Sigmoid colon (tissue), 7 donors: ENCODE results near the gene AMFR. TPM values are rescaled to one million over a fixed set of nuclear protein-coding genes. Genes with fewer than 3 reads are reported as not detected.

Experiments used
- DNase-seq: peaks from one replicate; pipeline ENCODE4 v3.0.0-alpha.2; 2019
- H3K27ac ChIP-seq, 4 donors: fragments of 200-600 bp; sonication (generic); one replicate each; pipeline ENCODE4 v1.5.1; 2016 to 2019; ENCODE audit warnings: mild to moderate bottlenecking in 1 of 4
- H3K27me3 ChIP-seq, 3 donors: fragments of 200-600 bp; sonication (generic); one replicate each; pipeline ENCODE4 v1.5.1; 2019; ENCODE audit warnings: mild to moderate bottlenecking in 1 of 3
- H3K36me3 ChIP-seq, 4 donors: fragments of 200-600 bp; sonication (generic); one replicate each; pipeline ENCODE4 v1.5.1; 2016 to 2019
- H3K4me1 ChIP-seq, 4 donors: fragments of 200-600 bp; sonication (generic); one replicate each; pipeline ENCODE4 v1.5.1; 2017 to 2019
- H3K4me3 ChIP-seq, 4 donors: fragments of 200-600 bp; sonication (generic); one replicate each; pipeline ENCODE4 v1.5.1; 2017 to 2019; ENCODE audit warnings: mild to moderate bottlenecking in 2 of 4, moderate library complexity in 1 of 4
- H3K9me3 ChIP-seq, 4 donors: fragments of 200-600 bp in 3 of 4; sonication (generic) in 3 of 4; one replicate each; pipeline versions ENCODE4 v1.5.1 to v1.6.1; 2013 to 2019
- CTCF ChIP-seq, 4 experiments: fragments of 450-650 bp in 3 of 4; fragments of 200-600 bp in 1 of 4; IDR thresholded peaks; one replicate each; pipeline ENCODE4 v1.5.1; 2016 to 2019; ENCODE audit warnings: antibody characterized with exemption in 4 of 4, mild to moderate bottlenecking in 3 of 4, moderate library complexity in 2 of 4
- EP300 ChIP-seq, 4 donors: sonication (generic); formaldehyde crosslinking; IDR thresholded peaks; one replicate each; pipeline ENCODE4 v1.6.1; 2017; ENCODE audit warnings: antibody characterized with exemption in 4 of 4
- POLR2A ChIP-seq, 2 donors: fragments of 450-650 bp; IDR thresholded peaks; one replicate each; pipeline ENCODE4 v1.6.1; 2016; ENCODE audit warnings: antibody characterized with exemption in 2 of 2, mild to moderate bottlenecking in 2 of 2, moderate library complexity in 2 of 2
- POLR2AphosphoS5 ChIP-seq, 4 donors: sonication (generic); formaldehyde crosslinking; IDR thresholded peaks; one replicate each; pipeline ENCODE4 v1.6.1; 2017; ENCODE audit warnings: antibody characterized with exemption in 4 of 4
- WGBS, 2 donors: extraction: QIAGEN DNeasy Blood & Tissue Kit; methylation state at CpG; one replicate each; pipeline ENCODE4 v1.1.7; 2013; 5-methylcytosine and 5-hydroxymethylcytosine counted together
- intact Hi-C: fragments of 100-400 bp; cut with DNase I; formaldehyde crosslinking; loops from one replicate; pipeline ENCODE4 v1.15.1; 2023
- polyA plus RNA-seq, 3 donors: library from polyadenylated mRNA; stranded (reverse); fragments of 200-250 nt; gene quantifications; one replicate each; pipeline ENCODE4 v1.2.3, GENCODE V29; 2013
- total RNA-seq, 4 donors: library from RNA; depleted of rRNA; stranded (reverse); fragments of >200 nt; gene quantifications; one replicate each; pipeline ENCODE4 v1.1.0, GENCODE V29; 2016
- donor health status: healthy with polysubstance abuse.
- donor health status: Bipolar disorder and iron deficiency.
- donor health status: healthy.

AMFR gene
- total and polyA plus RNA-seq, 7 donors = 22.4 to 201 (median 111) TPM

GRCh38 chr16:56355786-56356275 lies 69.5 kb downstream of the AMFR start:
- H3K27me3 ChIP-seq = no peaks in the 10 kb centered on the region
- H3K9me3 ChIP-seq = no peaks in the 10 kb centered on the region
- H3K4me3 ChIP-seq = peak overlapping the region in 2 of 4 donors; percentile 46 to 52
- H3K4me1 ChIP-seq = peaks cover 0 to 21% (median 15%) of the 10 kb centered on the region in 4 donors
- WGBS, 2 donors = 72 to 78% methylated on average over 14 of the region's 14 CpGs
- peak; percentile 64 for DNase-seq
- TF ChIP-seq POLR2AphosphoS5 (IDR thresholded peaks at IDR 0.05) = no peak
- no peak for TF ChIP-seq CTCF (IDR thresholded peaks at IDR 0.05)
- no peak for TF ChIP-seq POLR2A (IDR thresholded peaks at IDR 0.05)
- TF ChIP-seq EP300 (IDR thresholded peaks at IDR 0.05) = no peak
- intact Hi-C loops = loop anchor here (2.0 kb wide), 1 partner anchor 411 kb away; no protein-coding TSS in a partner anchor
- H3K36me3 ChIP-seq = peaks cover 0 to 17% (median 0%) of the 10 kb centered on the region in 4 donors
- peak overlapping the region in 3 of 4 donors; percentile 68 to 75 (median 74) for H3K27ac ChIP-seq

- intact Hi-C loops = no loop called here
- Histone ChIP-seq H3K36me3 (peaks cover 0 to 12% (median 0%) of the 10 kb centered on the region in 4 donors), H3K9me3 (no peaks in the 10 kb centered on the region), H3K4me1 (peaks cover 0 to 21% (median 15%) of the 10 kb centered on the region in 4 donors), H3K27ac (peak overlapping the region in 1 of 4 donors; percentile 74), H3K4me3 (no peak overlapping the region), H3K27me3 (no peaks in the 10 kb centered on the region)
- TF ChIP-seq POLR2A (IDR thresholded peaks at IDR 0.05) (no peak), CTCF (IDR thresholded peaks at IDR 0.05) (no peak), POLR2AphosphoS5 (IDR thresholded peaks at IDR 0.05) (no peak), EP300 (IDR thresholded peaks at IDR 0.05) (no peak)
- WGBS, 2 donors = 94% methylated on average over 9 of the region's 9 CpGs
- peak; percentile 55 for DNase-seq
These were observed 70.1 kb downstream of the AMFR start for GRCh38 chr16:56355221-56355620.

- H3K27ac ChIP-seq = no peak overlapping the region
- H3K36me3 ChIP-seq = peaks cover 0 to 12% (median 0%) of the 10 kb centered on the region in 4 donors
- peak; percentile 59 for DNase-seq
- H3K9me3 ChIP-seq = no peaks in the 10 kb centered on the region
- H3K27me3 ChIP-seq = no peaks in the 10 kb centered on the region
- peaks cover 0 to 21% (median 15%) of the 10 kb centered on the region in 4 donors for H3K4me1 ChIP-seq
- TF ChIP-seq POLR2A (IDR thresholded peaks at IDR 0.05) (no peak), EP300 (IDR thresholded peaks at IDR 0.05) (no peak), POLR2AphosphoS5 (IDR thresholded peaks at IDR 0.05) (no peak), CTCF (IDR thresholded peaks at IDR 0.05) (no peak)
- intact Hi-C loops = no loop called here
- WGBS, 2 donors = 93% methylated on average over 17 of the region's 17 CpGs
- no peak overlapping the region for H3K4me3 ChIP-seq
These were observed 70.6 kb downstream of the AMFR start for GRCh38 chr16:56354746-56355145.

- no peaks in the 10 kb centered on the region for H3K27me3 ChIP-seq
- TF ChIP-seq POLR2A (IDR thresholded peaks at IDR 0.05) (no peak), EP300 (IDR thresholded peaks at IDR 0.05) (no peak), CTCF (IDR thresholded peaks at IDR 0.05) (no peak), POLR2AphosphoS5 (IDR thresholded peaks at IDR 0.05) (no peak)
- no peak overlapping the region for H3K27ac ChIP-seq
- 84 to 94% methylated on average over 7 of the region's 7 CpGs for WGBS, 2 donors
- peaks cover 0 to 21% (median 15%) of the 10 kb centered on the region in 4 donors for H3K4me1 ChIP-seq
- intact Hi-C loops = no loop called here
- peaks cover 0 to 17% (median 0%) of the 10 kb centered on the region in 4 donors for H3K36me3 ChIP-seq
- H3K9me3 ChIP-seq = no peaks in the 10 kb centered on the region
- peak; percentile 53 for DNase-seq
- no peak overlapping the region for H3K4me3 ChIP-seq
These were observed 71.3 kb downstream of the AMFR start for GRCh38 chr16:56354016-56354415.
